Pancreas (tissue), 10 donors: ENCODE measurements around the gene AUTS2. TPM values are rescaled to one million over a fixed set of nuclear protein-coding genes. Genes with fewer than 3 reads are reported as not detected.
A peak's percentile ranks its signal among the peaks of the same experiment; 100 is the strongest.

Experiments
- ATAC-seq, 4 donors: fragments of 200-7000 bp; cut with Tn5 transposase; one replicate each; pipeline versions ENCODE4 v1.8.0 to v1.9.1; 2020; ENCODE audit warnings: mild to moderate bottlenecking in 4 of 4, moderate library complexity in 4 of 4
- DNase-seq, 6 donors: peaks; one replicate each; pipeline ENCODE4 v3.0.0-alpha.2; 2020
- FAIRE-seq: peaks from 2 replicates; lab custom pipeline; 2012; peaks lifted over from hg19 to GRCh38; lab: Jason Lieb, UNC
- H3K27ac ChIP-seq, 4 donors: fragments of 200-600 bp; sonication (generic); 1 replicate in 3 of 4; 2 replicates in 1 of 4; pipeline versions ENCODE4 v1.5.0 to v1.8.0; 2020
- H3K27me3 ChIP-seq, 4 donors: fragments of 200-600 bp; one replicate each; pipeline ENCODE4 v1.8.0; 2021
- H3K36me3 ChIP-seq, 3 donors: fragments of 200-600 bp; sonication (generic) in 1 of 3; one replicate each; pipeline versions ENCODE4 v1.5.0 to v1.8.0; 2020 to 2021
- H3K4me1 ChIP-seq, 3 donors: fragments of 200-600 bp; one replicate each; pipeline ENCODE4 v1.8.0; 2021
- H3K4me3 ChIP-seq, 4 donors: fragments of 200-600 bp; sonication (generic) in 2 of 4; one replicate each; pipeline versions ENCODE4 v1.5.0 to v1.8.0; 2020 to 2021
- H3K9me3 ChIP-seq, 4 donors: fragments of 200-600 bp; one replicate each; pipeline ENCODE4 v1.8.0; 2021
- CTCF ChIP-seq, 4 donors: fragments of 200-600 bp; sonication (generic) in 3 of 4; IDR thresholded peaks; one replicate each; pipeline versions ENCODE4 v1.5.0 to v1.8.0; 2021; ENCODE audit warnings: antibody characterized with exemption in 4 of 4
- WGBS, 2 donors: extraction: QIAGEN DNeasy Blood & Tissue Kit; methylation state at CpG; one replicate each; pipeline ENCODE4 v1.1.7; 2013; 5-methylcytosine and 5-hydroxymethylcytosine counted together
- intact Hi-C, 3 donors: fragments of 100-400 bp; cut with DNase I; formaldehyde crosslinking; loops; one replicate each; pipeline versions ENCODE4 v1.11.1 to v1.14.2; 2022
- polyA plus RNA-seq, 2 donors: library from polyadenylated mRNA; stranded (reverse); fragments of 200-250 nt; gene quantifications; one replicate each; pipeline ENCODE4 v1.2.3, GENCODE V29; 2013
- total RNA-seq, 6 donors: library from RNA; stranded (reverse); fragmentation: NEBNext Ultra II Directional in 4 of 6; extraction: Animal tissue kit (Norgen Biotek cat#: 25700) in 4 of 6; gene quantifications; one replicate each; pipeline versions ENCODE4 v1.2.1 to v1.2.4, GENCODE V29; 2021 to 2023
- donor health status: healthy with polysubstance abuse.
- donor health status: DM: no; HTN: no; CAD: no; lungs with moderate emphysema.
- donor health status: DM: no; HTN: no; CAD: no.
- donor health status: control.
- donor health status: control.
- donor health status: Bipolar disorder and iron deficiency.
- donor health status: DM: yes; HTN: yes; CAD: no.
- donor health status: DM: no; HTN: no; CAD: no.
- donor health status: DM: no; HTN: no; CAD: no.
- donor health status: DM: yes; HTN: yes; CAD: no.

The AUTS2 gene
- total and polyA plus RNA-seq, 8 donors, result 5.8 to 16.8 (median 9.9) TPM

GRCh38 chr7:69670701-69671100, 72.4 kb downstream of the AUTS2 start:
- no peak for FAIRE-seq
- H3K4me3 ChIP-seq, result no peak overlapping the region
- no peaks in the 10 kb centered on the region for H3K27me3 ChIP-seq
- peaks cover 3 to 8% (median 5%) of the 10 kb centered on the region in 3 donors for H3K4me1 ChIP-seq
- H3K36me3 ChIP-seq, result no peaks in the 10 kb centered on the region
- H3K9me3 ChIP-seq, result no peaks in the 10 kb centered on the region
- DNase-seq, result no peak
- ATAC-seq, result peak in 3 of 4 donors; percentile 20 to 51 (median 23)
- intact Hi-C loops, result no loop called here
- TF ChIP-seq CTCF (IDR thresholded peaks at IDR 0.05), result no peak
- no peak overlapping the region for H3K27ac ChIP-seq
- 26 to 36% methylated on average over 4 of the region's 4 CpGs for WGBS, 2 donors

GRCh38 chr7:69673074-69673473, 74.8 kb downstream of the AUTS2 start:
- no peak for DNase-seq
- Histone ChIP-seq H3K27me3 (no peaks in the 10 kb centered on the region), H3K4me1 (peaks cover 3 to 8% (median 5%) of the 10 kb centered on the region in 3 donors), H3K4me3 (no peak overlapping the region), H3K27ac (no peak overlapping the region), H3K36me3 (no peaks in the 10 kb centered on the region), H3K9me3 (no peaks in the 10 kb centered on the region)
- WGBS, 2 donors, result 89 to 100% methylated on average over 2 of the region's 2 CpGs
- FAIRE-seq, result no peak
- no peak for TF ChIP-seq CTCF (IDR thresholded peaks at IDR 0.05)
- intact Hi-C loops, result no loop called here
- no peak for ATAC-seq

- WGBS, 2 donors, result 61 to 66% methylated on average over 4 of the region's 4 CpGs
- no peaks in the 10 kb centered on the region for H3K27me3 ChIP-seq
- peaks cover 3 to 12% (median 5%) of the 10 kb centered on the region in 3 donors for H3K4me1 ChIP-seq
- H3K36me3 ChIP-seq, result no peaks in the 10 kb centered on the region
- DNase-seq (no peak), ATAC-seq (peak; percentile 31 to 85 (median 74)), FAIRE-seq (no peak)
- no peak for TF ChIP-seq CTCF (IDR thresholded peaks at IDR 0.05)
- no peaks in the 10 kb centered on the region for H3K9me3 ChIP-seq
- peak overlapping the region in 1 of 4 donors; percentile 17 for H3K27ac ChIP-seq
- H3K4me3 ChIP-seq, result no peak overlapping the region
- intact Hi-C loops, result no loop called here
Measured at GRCh38 chr7:69674701-69675182, 76.5 kb downstream of the AUTS2 start.

GRCh38 chr7:69676247-69676646, 78.0 kb downstream of the AUTS2 start:
- H3K27ac ChIP-seq, result no peak overlapping the region
- H3K27me3 ChIP-seq, result no peaks in the 10 kb centered on the region
- TF ChIP-seq CTCF (IDR thresholded peaks at IDR 0.05), result no peak
- no peak for DNase-seq
- H3K9me3 ChIP-seq, result no peaks in the 10 kb centered on the region
- H3K4me1 ChIP-seq, result peaks cover 0 to 10% (median 5%) of the 10 kb centered on the region in 3 donors
- FAIRE-seq, result no peak
- intact Hi-C loops, result no loop called here
- H3K4me3 ChIP-seq, result no peak overlapping the region
- no peak for ATAC-seq
- no peaks in the 10 kb centered on the region for H3K36me3 ChIP-seq

GRCh38 chr7:69677054-69677852, 79.0 kb downstream of the AUTS2 start:
- intact Hi-C loops, result no loop called here
- FAIRE-seq (no peak), ATAC-seq (no peak), DNase-seq (no peak)
- H3K36me3 ChIP-seq, result no peaks in the 10 kb centered on the region
- no peaks in the 10 kb centered on the region for H3K27me3 ChIP-seq
- no peak overlapping the region for H3K4me3 ChIP-seq
- WGBS, 2 donors, result 59 to 87% methylated on average over 4 of the region's 4 CpGs
- TF ChIP-seq CTCF (IDR thresholded peaks at IDR 0.05), result no peak
- no peaks in the 10 kb centered on the region for H3K9me3 ChIP-seq
- H3K4me1 ChIP-seq, result peaks cover 0 to 10% (median 5%) of the 10 kb centered on the region in 3 donors
- no peak overlapping the region for H3K27ac ChIP-seq
